NCI-H1105 (cell line): Measurements from ENCODE around the gene IL1R2.
"Not testable (repeated sequence)": the region's sequence is repeated elsewhere in the genome, so short reads cannot be mapped to it uniquely, and the experiment has no call there.

Experiments
- DNase-seq: peaks from one replicate; lab custom pipeline; 2025; lab: John Stamatoyannopoulos, UW

The IL1R2 gene

GRCh38 chr2:102000012-102000411 lies 8.3 kb downstream of the IL1R2 start:
- no peak for DNase-seq

GRCh38 chr2:102000813-102001766 lies 9.3 kb downstream of the IL1R2 start:
- DNase-seq: no peak

- DNase-seq: no peak
These were observed 10.0 kb downstream of the IL1R2 start for GRCh38 chr2:102001767-102002142.

GRCh38 chr2:102002228-102002627 lies 10.5 kb downstream of the IL1R2 start:
- no peak for DNase-seq

GRCh38 chr2:102002909-102003308 lies 11.1 kb downstream of the IL1R2 start:
- not testable (repeated sequence) for DNase-seq

GRCh38 chr2:102003696-102004095 lies 11.9 kb downstream of the IL1R2 start:
- no peak for DNase-seq

GRCh38 chr2:102004581-102004980 lies 12.8 kb downstream of the IL1R2 start:
- DNase-seq: no peak

- DNase-seq: no peak
These were observed 13.7 kb downstream of the IL1R2 start for GRCh38 chr2:102005449-102005848.

- DNase-seq: no peak
These were observed 14.5 kb downstream of the IL1R2 start for GRCh38 chr2:102005989-102006885.

GRCh38 chr2:102006886-102007278 lies 15.1 kb downstream of the IL1R2 start:
- no peak for DNase-seq

GRCh38 chr2:102008490-102008889 lies 16.7 kb downstream of the IL1R2 start:
- DNase-seq: no peak

- no peak for DNase-seq
These were observed 17.8 kb downstream of the IL1R2 start for GRCh38 chr2:102009557-102009956.

GRCh38 chr2:102010902-102011301 lies 19.1 kb downstream of the IL1R2 start:
- DNase-seq: no peak

GRCh38 chr2:102012061-102012614 lies 20.4 kb downstream of the IL1R2 start:
- no peak for DNase-seq

GRCh38 chr2:102013206-102014040 lies 21.7 kb downstream of the IL1R2 start:
- DNase-seq: no peak

GRCh38 chr2:102014041-102014345 lies 22.2 kb downstream of the IL1R2 start:
- DNase-seq: no peak

GRCh38 chr2:102015399-102015798 lies 23.6 kb downstream of the IL1R2 start:
- DNase-seq: no peak

- DNase-seq: no peak
These were observed 24.7 kb downstream of the IL1R2 start for GRCh38 chr2:102016399-102016955.

- no peak for DNase-seq
These were observed 27.2 kb downstream of the IL1R2 start for GRCh38 chr2:102018823-102019445.

- peak; percentile 11 for DNase-seq
These were observed 28.9 kb downstream of the IL1R2 start for GRCh38 chr2:102020596-102021170.

GRCh38 chr2:102021779-102022178 lies 30.0 kb downstream of the IL1R2 start:
- DNase-seq: no peak
